ENCODE results near the gene MED22. TPM values are rescaled to one million over a fixed set of nuclear protein-coding genes. Genes with fewer than 3 reads are reported as not detected.
A peak's percentile ranks its signal among the peaks of the same experiment; 100 is the strongest.
"Not testable (repeated sequence)": the region's sequence is repeated elsewhere in the genome, so short reads cannot be mapped to it uniquely, and the experiment has no call there.

MED22 gene
- total and polyA plus RNA-seq, 8 donors, result 21.8 to 29.2 (median 26.3) TPM

DNA sequence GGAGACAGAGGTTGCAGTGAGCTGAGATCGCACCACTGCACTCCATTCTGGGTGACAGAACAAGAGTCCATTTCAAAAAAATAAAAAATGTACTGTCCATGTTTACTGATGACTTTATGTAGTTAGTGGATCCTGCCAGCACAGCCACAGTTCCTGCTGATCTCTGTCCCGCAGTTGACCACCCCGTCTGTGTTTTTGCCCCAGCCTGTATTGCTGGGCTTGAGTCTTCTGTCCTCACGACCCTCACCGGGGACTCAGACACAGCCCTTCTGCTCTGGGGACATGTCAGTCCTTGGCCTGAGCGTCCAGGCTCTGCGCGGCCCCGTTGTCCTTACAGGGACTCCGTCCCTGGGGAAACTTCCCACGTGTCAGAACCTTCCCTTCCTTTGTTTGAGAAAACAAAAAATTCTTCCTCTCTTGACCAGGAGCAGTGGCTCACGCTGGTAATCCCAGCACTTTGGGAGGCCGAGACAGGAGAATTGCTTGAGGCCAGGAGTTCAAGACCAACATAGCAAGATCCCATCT lies 26.5 kb downstream of the MED22 start:
- intact Hi-C loops (cut with DNase I), result no loop called here
- H3K4me1 ChIP-seq, result no peaks in the 10 kb centered on the region
- H3K36me3 ChIP-seq, result no peaks in the 10 kb centered on the region
- DNase-seq (peak in 1 of 4 donors; percentile 47), ATAC-seq (no peak)
- TF ChIP-seq, protein P1, sequence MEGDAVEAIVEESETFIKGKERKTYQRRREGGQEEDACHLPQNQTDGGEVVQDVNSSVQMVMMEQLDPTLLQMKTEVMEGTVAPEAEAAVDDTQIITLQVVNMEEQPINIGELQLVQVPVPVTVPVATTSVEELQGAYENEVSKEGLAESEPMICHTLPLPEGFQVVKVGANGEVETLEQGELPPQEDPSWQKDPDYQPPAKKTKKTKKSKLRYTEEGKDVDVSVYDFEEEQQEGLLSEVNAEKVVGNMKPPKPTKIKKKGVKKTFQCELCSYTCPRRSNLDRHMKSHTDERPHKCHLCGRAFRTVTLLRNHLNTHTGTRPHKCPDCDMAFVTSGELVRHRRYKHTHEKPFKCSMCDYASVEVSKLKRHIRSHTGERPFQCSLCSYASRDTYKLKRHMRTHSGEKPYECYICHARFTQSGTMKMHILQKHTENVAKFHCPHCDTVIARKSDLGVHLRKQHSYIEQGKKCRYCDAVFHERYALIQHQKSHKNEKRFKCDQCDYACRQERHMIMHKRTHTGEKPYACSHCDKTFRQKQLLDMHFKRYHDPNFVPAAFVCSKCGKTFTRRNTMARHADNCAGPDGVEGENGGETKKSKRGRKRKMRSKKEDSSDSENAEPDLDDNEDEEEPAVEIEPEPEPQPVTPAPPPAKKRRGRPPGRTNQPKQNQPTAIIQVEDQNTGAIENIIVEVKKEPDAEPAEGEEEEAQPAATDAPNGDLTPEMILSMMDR (IDR thresholded peaks at IDR 0.05), result no peak
- no peak overlapping the region for H3K27ac ChIP-seq
- H3K4me3 ChIP-seq, result no peak overlapping the region
- H3K27me3 ChIP-seq, result peaks cover 0 to 5% of the 10 kb centered on the region in 2 donors
- no peaks in the 10 kb centered on the region for H3K9me3 ChIP-seq

DNA sequence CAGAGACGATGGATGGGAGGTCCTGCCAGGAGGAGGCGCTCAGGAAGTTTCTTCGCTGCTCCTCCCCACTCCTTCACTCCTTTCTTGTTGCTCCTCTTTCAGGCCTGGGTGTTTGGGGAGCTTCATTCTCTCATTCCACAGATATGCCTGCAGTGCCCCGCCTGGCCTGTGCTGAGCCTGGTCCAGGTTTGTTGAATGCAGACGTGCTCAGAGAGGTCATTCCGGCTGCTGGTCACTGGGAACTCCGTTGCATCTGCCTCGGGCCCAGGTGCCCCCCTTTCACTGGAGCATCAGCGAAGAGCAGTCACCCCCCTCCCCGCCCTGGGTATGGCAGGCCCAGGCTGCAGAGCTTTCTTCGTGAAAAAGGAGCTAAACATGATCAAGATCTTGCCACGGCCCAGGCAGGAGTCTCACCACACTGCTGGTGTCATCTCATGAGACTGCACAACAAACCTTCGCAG lies 27.5 kb downstream of the MED22 start:
- H3K4me1 ChIP-seq, result no peaks in the 10 kb centered on the region
- TF ChIP-seq, protein P1 (IDR thresholded peaks at IDR 0.05), result no peak
- DNase-seq (peak in 1 of 4 donors; percentile 44), ATAC-seq (no peak)
- no peak overlapping the region for H3K4me3 ChIP-seq
- intact Hi-C loops (cut with DNase I), result no loop called here
- H3K27me3 ChIP-seq, result peaks cover 0 to 5% of the 10 kb centered on the region in 2 donors
- no peaks in the 10 kb centered on the region for H3K9me3 ChIP-seq
- no peak overlapping the region for H3K27ac ChIP-seq
- H3K36me3 ChIP-seq, result no peaks in the 10 kb centered on the region

DNA sequence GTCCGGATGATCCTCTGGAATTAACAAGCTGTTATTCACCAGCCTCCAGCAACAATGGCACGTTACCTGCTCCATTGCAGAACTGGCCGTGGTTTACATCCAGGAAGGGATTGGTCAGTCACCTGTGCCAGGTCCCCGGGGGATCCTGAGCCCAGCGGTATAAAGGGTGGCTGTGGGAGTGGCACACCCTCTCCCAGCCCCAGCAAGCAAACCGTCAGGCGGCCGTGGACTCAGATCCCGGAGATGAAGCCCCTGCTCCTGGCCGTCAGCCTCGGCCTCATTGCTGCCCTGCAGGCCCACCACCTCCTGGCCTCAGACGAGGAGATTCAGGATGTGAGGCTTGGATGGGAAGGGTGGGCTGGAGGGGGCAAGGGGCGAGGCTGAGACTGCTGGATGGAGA lies 30.4 kb downstream of the MED22 start:
- H3K9me3 ChIP-seq; H3K4me1 ChIP-seq; ATAC-seq; H3K4me3 ChIP-seq; H3K36me3 ChIP-seq; intact Hi-C loops (cut with DNase I); H3K27me3 ChIP-seq; H3K27ac ChIP-seq: not testable (repeated sequence)
- DNase-seq, result peak in 1 of 4 donors; percentile 54

DNA sequence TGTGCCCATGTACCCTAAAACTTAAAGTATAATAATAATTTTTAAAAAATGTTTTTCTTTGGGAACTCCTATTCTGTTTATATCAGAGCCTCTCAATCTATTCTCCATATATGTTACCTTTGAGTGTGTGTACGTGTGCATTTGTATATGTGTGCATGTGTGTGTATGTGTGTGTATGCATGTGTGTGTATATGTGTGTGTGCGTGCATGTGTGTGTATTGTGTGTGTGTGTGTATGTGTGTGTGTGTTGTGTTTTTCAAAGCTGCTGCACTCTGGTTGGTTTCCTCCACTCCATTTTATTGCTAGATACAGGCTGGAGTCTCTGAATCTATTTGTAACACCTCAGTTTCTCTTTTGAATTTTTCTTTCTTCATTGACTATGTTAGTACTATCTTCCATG lies 31.9 kb downstream of the MED22 start:
- TF ChIP-seq, protein P1 (IDR thresholded peaks at IDR 0.05), result no peak
- Histone ChIP-seq H3K27me3 (no peaks in the 10 kb centered on the region), H3K27ac (no peak overlapping the region), H3K9me3 (no peaks in the 10 kb centered on the region), H3K4me3 (no peak overlapping the region), H3K4me1 (no peaks in the 10 kb centered on the region), H3K36me3 (no peaks in the 10 kb centered on the region)
- no peak for ATAC-seq
- intact Hi-C loops (cut with DNase I), result no loop called here
- no peak for DNase-seq

DNA sequence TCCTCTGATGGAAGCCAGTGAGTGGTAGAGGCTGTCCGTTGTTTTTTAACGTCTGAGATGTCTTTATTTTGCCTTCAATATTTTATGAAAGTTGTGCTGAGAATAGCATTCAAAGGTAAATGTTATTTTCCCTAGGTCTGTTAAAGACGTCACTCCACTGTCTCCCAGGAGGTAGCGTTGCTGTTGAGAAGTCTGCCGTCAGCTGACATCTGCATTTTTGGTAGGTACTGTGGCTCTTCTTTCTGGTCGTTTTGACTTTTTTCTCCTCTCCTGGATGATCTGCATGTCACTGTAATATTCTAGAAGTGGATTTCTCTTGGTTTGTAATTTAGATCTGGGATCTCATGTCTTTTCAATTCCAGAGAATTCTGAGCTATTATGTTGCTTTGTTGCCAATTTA lies 38.3 kb downstream of the MED22 start:
- Histone ChIP-seq H3K36me3 (no peaks in the 10 kb centered on the region), H3K4me1 (no peaks in the 10 kb centered on the region), H3K9me3 (no peaks in the 10 kb centered on the region), H3K27ac (no peak overlapping the region), H3K4me3 (no peak overlapping the region), H3K27me3 (peaks cover 0 to 25% of the 10 kb centered on the region in 2 donors)
- ATAC-seq (no peak), DNase-seq (no peak)
- intact Hi-C loops (cut with DNase I), result no loop called here
- TF ChIP-seq, protein P1 (IDR thresholded peaks at IDR 0.05), result no peak

DNA sequence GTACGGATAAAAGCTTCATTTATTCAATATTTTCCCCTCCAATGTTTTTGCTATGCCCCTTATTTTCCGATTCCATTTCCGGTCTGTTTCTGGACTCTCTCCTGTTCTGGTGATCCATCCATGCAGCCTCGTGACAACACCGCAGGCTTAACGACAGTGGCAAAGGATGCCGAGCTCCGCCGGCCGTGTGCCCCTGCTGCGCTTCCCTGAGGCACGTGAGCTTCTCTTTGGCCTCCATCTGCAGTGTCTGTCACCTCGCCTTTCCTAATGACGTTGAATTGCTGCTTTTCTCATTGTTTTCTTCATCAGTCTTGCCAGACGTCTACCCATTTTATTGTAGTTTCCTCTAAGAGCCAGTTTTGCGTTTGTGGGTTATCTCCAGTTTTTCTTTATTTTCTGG lies 40.6 kb downstream of the MED22 start:
- Histone ChIP-seq H3K4me3 (no peak overlapping the region), H3K36me3 (no peaks in the 10 kb centered on the region), H3K27me3 (peaks cover 0 to 29% of the 10 kb centered on the region in 2 donors), H3K27ac (no peak overlapping the region), H3K9me3 (no peaks in the 10 kb centered on the region), H3K4me1 (no peaks in the 10 kb centered on the region)
- peak in 1 of 4 donors; percentile 43 for DNase-seq
- no peak for ATAC-seq
- TF ChIP-seq, protein P1 (IDR thresholded peaks at IDR 0.05), result no peak
- intact Hi-C loops (cut with DNase I), result no loop called here
